Body of pancreas (tissue), 4 donors: ENCODE results near the gene PRSS36. TPM values are rescaled to one million over a fixed set of nuclear protein-coding genes. Genes with fewer than 3 reads are reported as not detected.
"Not testable (repeated sequence)": the region's sequence is repeated elsewhere in the genome, so short reads cannot be mapped to it uniquely, and the experiment has no call there.

ENCODE experiments used
- ATAC-seq: fragments of 150-250 bp; one replicate; pipeline ENCODE4 v1.9.1; 2016
- DNase-seq, 4 donors: peaks; one replicate each; pipeline ENCODE4 v3.0.0-alpha.2; 2019
- H3K27ac ChIP-seq, 4 donors: fragments of 200-600 bp; sonication (generic); 1 replicate in 3 of 4; 2 replicates in 1 of 4; pipeline versions ENCODE4 v1.5.1 to v1.6.1; 2016 to 2019; ENCODE audit warnings: mild to moderate bottlenecking in 1 of 4, mixed read lengths in 1 of 4, moderate library complexity in 1 of 4
- H3K27me3 ChIP-seq, 2 donors: fragments of 200-600 bp; sonication (generic); one replicate each; pipeline ENCODE4 v1.6.0; 2016; ENCODE audit warnings: mild to moderate bottlenecking in 1 of 2
- H3K36me3 ChIP-seq, 2 donors: fragments of 200-600 bp; sonication (generic); replicated peaks in 1 of 2; 2 replicates each; pipeline ENCODE4 v1.5.1; 2016; ENCODE audit warnings: low read depth in 2 of 2; ENCODE audit not compliant: insufficient read depth in 1 of 2
- H3K4me1 ChIP-seq: fragments of 200-600 bp; sonication (generic); one replicate; pipeline ENCODE4 v1.6.0; 2016
- H3K4me3 ChIP-seq, 2 donors: fragments of 200-600 bp; sonication (generic); 1 replicate in 1 of 2; 2 replicates in 1 of 2; pipeline ENCODE4 v1.5.1; 2016 to 2019
- H3K9me3 ChIP-seq, 3 donors: fragments of 200-600 bp; sonication (generic); 1 replicate in 2 of 3; 2 replicates in 1 of 3; pipeline ENCODE4 v1.5.1; 2016
- CTCF ChIP-seq, 7 experiments: fragments of 450-650 bp in 4 of 7; fragments of 200-600 bp in 3 of 7; sonication (generic) in 3 of 7; IDR thresholded peaks; one replicate each; pipeline ENCODE4 v1.5.1; 2016 to 2019; ENCODE audit warnings: antibody characterized with exemption in 7 of 7
- POLR2A ChIP-seq, 3 donors: fragments of 450-650 bp; IDR thresholded peaks; one replicate each; pipeline ENCODE4 v1.6.1; 2016; ENCODE audit warnings: antibody characterized with exemption in 3 of 3, mild to moderate bottlenecking in 2 of 3
- WGBS, 2 donors: methylation state at CpG; one replicate each; pipeline ENCODE4 v1.1.5; 2017; 5-methylcytosine and 5-hydroxymethylcytosine counted together
- intact Hi-C: fragments of 100-400 bp; cut with DNase I; formaldehyde crosslinking; loops from one replicate; pipeline ENCODE4 v1.15.1; 2023
- total RNA-seq, 2 donors: library from RNA; depleted of rRNA; stranded (reverse); fragments of >200 nt; gene quantifications; one replicate each; pipeline ENCODE4 v1.1.0, GENCODE V29; 2016

Gene PRSS36
- total RNA-seq: 10 to 100 TPM in 1 of 2 donors, under 1 TPM in 1; 0.52 to 65.3 TPM

- Histone ChIP-seq H3K27me3 (no peaks in the 10 kb centered on the region), H3K4me3 (no peak within 1 kb of the TSS), H3K9me3 (no peaks in the 10 kb centered on the region), H3K36me3 (no peaks in the 10 kb centered on the region), H3K4me1 (peaks cover 11% of the 10 kb centered on the region), H3K27ac (no peak within 1 kb of the TSS)
- intact Hi-C loops: loop anchor here (5.0 to 10.0 kb wide), 3 partner anchors 48 to 165 kb away; partner anchors contain the start of genes HSD3B7, ZNF646 and ZNF668
- WGBS, 2 donors: 82 to 90% methylated on average over 9 to 11 of the region's 11 CpGs
- ATAC-seq (no peak), DNase-seq (no peak)
- TF ChIP-seq POLR2A (IDR thresholded peaks at IDR 0.05) (no peak), CTCF (IDR thresholded peaks at IDR 0.05) (no peak)
These were observed at the start of gene PRSS36 for GRCh38 chr16:31149894-31150890. Gene PRSS36 (minus strand): TSS chr16:31150066. CDS start chr16:31150035, 31 bp downstream.

GRCh38 chr16:31199430-31200041 lies 49.7 kb upstream of the PRSS36 start:
- peaks cover 18% of the 10 kb centered on the region for H3K4me1 ChIP-seq
- ATAC-seq: no peak
- WGBS, 2 donors: 84 to 88% methylated on average over 5 of the region's 5 CpGs
- intact Hi-C loops: no loop called here
- peaks cover 0 to 7% of the 10 kb centered on the region in 2 donors for H3K36me3 ChIP-seq
- TF ChIP-seq CTCF (IDR thresholded peaks at IDR 0.05) (no peak), POLR2A (IDR thresholded peaks at IDR 0.05) (no peak)
- H3K4me3 ChIP-seq: no peak overlapping the region
- no peaks in the 10 kb centered on the region for H3K27me3 ChIP-seq
- no peaks in the 10 kb centered on the region for H3K9me3 ChIP-seq
- no peak overlapping the region for H3K27ac ChIP-seq
- DNase-seq: no peak

- H3K4me3 ChIP-seq: no peak overlapping the region
- intact Hi-C loops: no loop called here
- peaks cover 0 to 13% of the 10 kb centered on the region in 2 donors for H3K36me3 ChIP-seq
- H3K9me3 ChIP-seq: no peaks in the 10 kb centered on the region
- H3K4me1 ChIP-seq: peaks cover 18% of the 10 kb centered on the region
- ATAC-seq (no peak), DNase-seq (no peak)
- TF ChIP-seq POLR2A (IDR thresholded peaks at IDR 0.05) (no peak), CTCF (IDR thresholded peaks at IDR 0.05) (no peak)
- WGBS, 2 donors: 71 to 86% methylated on average over 7 of the region's 7 CpGs
- no peak overlapping the region for H3K27ac ChIP-seq
- H3K27me3 ChIP-seq: no peaks in the 10 kb centered on the region
These were observed 48.5 kb upstream of the PRSS36 start for GRCh38 chr16:31198207-31198882.

- Histone ChIP-seq H3K36me3 (peaks cover 0 to 28% of the 10 kb centered on the region in 2 donors), H3K4me3 (no peak overlapping the region), H3K27ac (no peak overlapping the region), H3K4me1 (peaks cover 4% of the 10 kb centered on the region), H3K9me3 (no peaks in the 10 kb centered on the region), H3K27me3 (no peaks in the 10 kb centered on the region)
- 89 to 94% methylated on average over 15 to 16 of the region's 17 CpGs for WGBS, 2 donors
- TF ChIP-seq POLR2A (IDR thresholded peaks at IDR 0.05): no peak
- no peak for TF ChIP-seq CTCF (IDR thresholded peaks at IDR 0.05)
- intact Hi-C loops: no loop called here
- ATAC-seq (no peak), DNase-seq (no peak)
These were observed 46.6 kb upstream of the PRSS36 start for GRCh38 chr16:31196324-31197088.

DNA sequence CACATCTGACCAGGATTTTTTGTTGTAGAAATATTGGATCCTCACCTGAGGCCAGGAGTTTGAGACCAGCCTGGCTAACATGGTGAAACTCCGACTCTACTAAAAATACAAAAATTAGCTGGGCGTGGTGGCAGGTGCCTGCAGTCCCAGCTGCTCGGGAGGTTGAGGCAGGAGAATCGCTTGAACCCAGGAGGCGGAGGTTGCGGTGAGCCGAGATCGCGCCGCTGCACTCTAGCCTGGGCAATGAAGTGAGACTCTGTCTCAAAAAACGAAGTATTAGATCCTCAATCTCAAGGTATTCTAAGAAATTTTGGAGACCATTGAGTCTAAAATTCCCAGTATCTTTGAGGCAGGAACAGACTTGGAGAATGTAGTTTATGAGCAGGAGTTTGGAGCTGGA lies 46.0 kb upstream of the PRSS36 start:
- H3K36me3 ChIP-seq: peaks cover 0 to 33% of the 10 kb centered on the region in 2 donors
- 92% methylated on average over 11 of the region's 11 CpGs for WGBS, 2 donors
- H3K4me1 ChIP-seq, H3K4me3 ChIP-seq, DNase-seq, H3K27me3 ChIP-seq, ATAC-seq, H3K27ac ChIP-seq, intact Hi-C loops, H3K9me3 ChIP-seq: not testable (repeated sequence)
